Measurements from ENCODE around the gene OR11L1.

The OR11L1 gene

DNA sequence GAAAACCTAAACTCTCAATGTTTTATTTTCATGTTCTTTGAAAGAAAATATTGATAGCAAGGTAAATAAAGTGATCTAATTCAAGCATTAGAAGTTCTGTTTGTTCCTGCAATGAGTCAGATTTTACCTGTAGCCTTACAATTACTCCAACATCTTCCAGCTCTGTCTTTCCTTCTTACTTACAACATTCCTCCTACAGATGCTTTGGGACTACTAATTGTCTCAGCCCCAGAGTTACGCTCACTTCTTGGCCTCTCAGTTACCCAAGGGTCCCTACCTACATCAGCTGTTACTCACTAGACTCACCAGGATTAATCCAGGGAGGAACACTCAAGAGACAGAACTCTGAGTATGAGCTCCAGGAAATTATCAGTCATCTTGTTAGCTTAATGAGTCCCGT, 44.2 kb downstream of the OR11L1 start:
- no peak for DNase-seq
